Tibial nerve (tissue), 4 donors: ENCODE data around the gene CDH4. TPM values are rescaled to one million over a fixed set of nuclear protein-coding genes. Genes with fewer than 3 reads are reported as not detected.

Experiments
- DNase-seq, 2 donors: peaks; one replicate each; pipeline ENCODE4 v3.0.0-alpha.2; 2019; ENCODE audit warnings: low spot score in 2 of 2
- H3K27ac ChIP-seq, 4 donors: fragments of 200-600 bp; sonication (generic) in 3 of 4; one replicate each; pipeline ENCODE4 v1.5.1; 2017 to 2019; ENCODE audit warnings: mild to moderate bottlenecking in 1 of 4
- H3K27me3 ChIP-seq, 2 donors: fragments of 200-600 bp; sonication (generic) in 1 of 2; one replicate each; pipeline versions ENCODE4 v1.5.1 to v1.6.0; 2017 to 2019
- H3K36me3 ChIP-seq, 3 donors: fragments of 200-600 bp; sonication (generic); one replicate each; pipeline ENCODE4 v1.5.1; 2018 to 2019
- H3K4me1 ChIP-seq, 4 donors: fragments of 200-600 bp; sonication (generic) in 3 of 4; one replicate each; pipeline ENCODE4 v1.5.1; 2017 to 2019
- H3K4me3 ChIP-seq, 4 donors: fragments of 200-600 bp; sonication (generic) in 3 of 4; one replicate each; pipeline ENCODE4 v1.5.1; 2017 to 2019; ENCODE audit warnings: mild to moderate bottlenecking in 1 of 4, moderate library complexity in 1 of 4
- H3K9me3 ChIP-seq, 4 donors: fragments of 200-600 bp; sonication (generic) in 3 of 4; one replicate each; pipeline ENCODE4 v1.5.1; 2017 to 2019
- EP300 ChIP-seq, 2 donors: sonication (generic); formaldehyde crosslinking; IDR thresholded peaks; one replicate each; pipeline ENCODE4 v1.6.1; 2017; ENCODE audit warnings: antibody characterized with exemption in 2 of 2, mild to moderate bottlenecking in 1 of 2
- POLR2A ChIP-seq, 2 donors: fragments of 450-650 bp; IDR thresholded peaks; one replicate each; pipeline ENCODE4 v1.6.1; 2017; ENCODE audit warnings: antibody characterized with exemption in 2 of 2, mild to moderate bottlenecking in 2 of 2, moderate library complexity in 2 of 2
- WGBS, 2 donors: methylation state at CpG; one replicate each; pipeline ENCODE4 v1.1.5; 2018; 5-methylcytosine and 5-hydroxymethylcytosine counted together
- total RNA-seq, 4 donors: library from RNA; depleted of rRNA; stranded (reverse); fragments of >200 nt; gene quantifications; one replicate each; pipeline ENCODE4 v1.1.0, GENCODE V29; 2016
- TF ChIP-seq, protein P1 (sequence below), 5 experiments: fragments of 200-600 bp in 3 of 5; fragments of 450-650 bp in 2 of 5; sonication (generic) in 3 of 5; IDR thresholded peaks; one replicate each; pipeline ENCODE4 v1.5.1; 2016 to 2019; ENCODE audit warnings: antibody characterized with exemption in 5 of 5, mild to moderate bottlenecking in 3 of 5, moderate library complexity in 2 of 5

Gene CDH4
- total RNA-seq, 4 donors from 2014 or later = 0.78 to 2.3 (median 1.0) TPM

- Histone ChIP-seq H3K4me3 (no peak overlapping the region), H3K9me3 (peaks cover 0 to 12% (median 0%) of the 10 kb centered on the region in 4 donors), H3K36me3 (no peaks in the 10 kb centered on the region), H3K27ac (no peak overlapping the region), H3K27me3 (no peaks in the 10 kb centered on the region), H3K4me1 (peaks cover 0 to 8% (median 0%) of the 10 kb centered on the region in 4 donors)
- WGBS, 2 donors = 69 to 73% methylated on average over 28 of the region's 28 CpGs
- DNase-seq = no peak
- TF ChIP-seq POLR2A (IDR thresholded peaks at IDR 0.05) = no peak
- no peak for TF ChIP-seq EP300 (IDR thresholded peaks at IDR 0.05)
- TF ChIP-seq, protein P1, sequence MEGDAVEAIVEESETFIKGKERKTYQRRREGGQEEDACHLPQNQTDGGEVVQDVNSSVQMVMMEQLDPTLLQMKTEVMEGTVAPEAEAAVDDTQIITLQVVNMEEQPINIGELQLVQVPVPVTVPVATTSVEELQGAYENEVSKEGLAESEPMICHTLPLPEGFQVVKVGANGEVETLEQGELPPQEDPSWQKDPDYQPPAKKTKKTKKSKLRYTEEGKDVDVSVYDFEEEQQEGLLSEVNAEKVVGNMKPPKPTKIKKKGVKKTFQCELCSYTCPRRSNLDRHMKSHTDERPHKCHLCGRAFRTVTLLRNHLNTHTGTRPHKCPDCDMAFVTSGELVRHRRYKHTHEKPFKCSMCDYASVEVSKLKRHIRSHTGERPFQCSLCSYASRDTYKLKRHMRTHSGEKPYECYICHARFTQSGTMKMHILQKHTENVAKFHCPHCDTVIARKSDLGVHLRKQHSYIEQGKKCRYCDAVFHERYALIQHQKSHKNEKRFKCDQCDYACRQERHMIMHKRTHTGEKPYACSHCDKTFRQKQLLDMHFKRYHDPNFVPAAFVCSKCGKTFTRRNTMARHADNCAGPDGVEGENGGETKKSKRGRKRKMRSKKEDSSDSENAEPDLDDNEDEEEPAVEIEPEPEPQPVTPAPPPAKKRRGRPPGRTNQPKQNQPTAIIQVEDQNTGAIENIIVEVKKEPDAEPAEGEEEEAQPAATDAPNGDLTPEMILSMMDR (IDR thresholded peaks at IDR 0.05) = no peak
Measured at GRCh38 chr20:61391812-61392520, 139.9 kb downstream of the CDH4 start.

- no peaks in the 10 kb centered on the region for H3K27me3 ChIP-seq
- 86% methylated on average over 14 of the region's 14 CpGs for WGBS, 2 donors
- H3K9me3 ChIP-seq = peaks cover 0 to 12% (median 0%) of the 10 kb centered on the region in 4 donors
- DNase-seq = no peak
- H3K4me1 ChIP-seq = no peaks in the 10 kb centered on the region
- no peak overlapping the region for H3K4me3 ChIP-seq
- no peak overlapping the region for H3K27ac ChIP-seq
- TF ChIP-seq EP300 (IDR thresholded peaks at IDR 0.05) = no peak
- TF ChIP-seq POLR2A (IDR thresholded peaks at IDR 0.05) = no peak
- TF ChIP-seq, protein P1 (IDR thresholded peaks at IDR 0.05) = no peak
- no peaks in the 10 kb centered on the region for H3K36me3 ChIP-seq
Measured at GRCh38 chr20:61394088-61394799, 142.2 kb downstream of the CDH4 start.

DNA sequence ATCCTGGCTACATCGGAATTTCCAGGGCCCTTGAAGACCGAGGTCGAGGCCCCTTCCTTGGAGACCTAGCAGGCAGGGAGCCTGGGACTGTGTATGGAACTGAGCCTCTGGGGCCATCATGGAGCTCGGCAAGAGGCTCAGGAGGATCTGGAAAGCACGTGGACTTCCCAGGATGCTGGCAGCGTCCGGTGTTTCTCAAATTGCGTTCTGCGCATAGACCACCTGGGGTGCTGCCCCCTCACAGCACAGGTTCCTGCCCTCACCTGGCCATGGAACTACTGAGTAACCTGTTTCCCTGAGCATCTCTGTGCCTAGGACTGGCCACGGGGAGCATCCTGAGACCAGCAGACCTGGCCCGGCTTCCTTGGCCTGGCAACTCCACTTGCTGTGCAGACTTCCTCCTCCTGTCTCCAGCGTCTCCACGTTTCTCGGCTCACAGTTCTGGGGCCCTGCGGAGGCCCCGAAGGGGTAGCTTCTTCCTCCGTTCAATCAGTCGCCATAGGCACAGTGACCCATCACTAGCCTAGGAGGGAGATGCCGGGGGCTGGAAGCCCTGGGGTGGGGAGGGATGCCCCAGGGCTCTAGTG lies 144.3 kb downstream of the CDH4 start:
- Histone ChIP-seq H3K9me3 (peaks cover 0 to 14% (median 0%) of the 10 kb centered on the region in 4 donors), H3K4me1 (no peaks in the 10 kb centered on the region), H3K27me3 (no peaks in the 10 kb centered on the region), H3K4me3 (no peak overlapping the region), H3K36me3 (no peaks in the 10 kb centered on the region), H3K27ac (no peak overlapping the region)
- TF ChIP-seq, protein P1 (IDR thresholded peaks at IDR 0.05) = no peak
- no peak for TF ChIP-seq POLR2A (IDR thresholded peaks at IDR 0.05)
- TF ChIP-seq EP300 (IDR thresholded peaks at IDR 0.05) = no peak
- no peak for DNase-seq
- 85 to 94% methylated on average over 19 of the region's 19 CpGs for WGBS, 2 donors

DNA sequence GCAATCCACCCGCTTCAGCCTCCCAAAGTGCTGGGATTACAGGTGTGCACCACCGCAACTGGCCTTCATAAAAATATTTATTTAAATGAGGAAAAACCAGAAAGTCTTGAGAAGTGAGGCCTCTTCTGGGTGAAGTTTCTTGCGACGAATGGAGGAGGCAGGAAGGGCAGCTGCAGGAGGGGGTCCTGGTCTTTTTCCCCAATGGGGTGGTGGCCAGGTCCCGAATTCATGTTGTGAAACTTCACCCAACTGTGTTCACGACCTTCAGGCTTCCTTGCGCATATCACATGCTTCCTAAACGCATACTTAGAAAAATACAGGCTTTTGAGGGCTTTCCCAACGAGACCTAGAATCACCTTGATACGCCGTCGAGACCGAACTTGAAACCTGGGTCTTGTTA lies 145.1 kb downstream of the CDH4 start:
- no peak for DNase-seq
- Histone ChIP-seq H3K4me1 (no peaks in the 10 kb centered on the region), H3K27ac (no peak overlapping the region), H3K27me3 (no peaks in the 10 kb centered on the region), H3K9me3 (peaks cover 0 to 14% (median 0%) of the 10 kb centered on the region in 4 donors), H3K4me3 (no peak overlapping the region), H3K36me3 (no peaks in the 10 kb centered on the region)
- WGBS, 2 donors = 83 to 90% methylated on average over 13 of the region's 13 CpGs
- TF ChIP-seq, protein P1 (IDR thresholded peaks at IDR 0.05) = no peak
- TF ChIP-seq POLR2A (IDR thresholded peaks at IDR 0.05) = no peak
- TF ChIP-seq EP300 (IDR thresholded peaks at IDR 0.05) = no peak

DNA sequence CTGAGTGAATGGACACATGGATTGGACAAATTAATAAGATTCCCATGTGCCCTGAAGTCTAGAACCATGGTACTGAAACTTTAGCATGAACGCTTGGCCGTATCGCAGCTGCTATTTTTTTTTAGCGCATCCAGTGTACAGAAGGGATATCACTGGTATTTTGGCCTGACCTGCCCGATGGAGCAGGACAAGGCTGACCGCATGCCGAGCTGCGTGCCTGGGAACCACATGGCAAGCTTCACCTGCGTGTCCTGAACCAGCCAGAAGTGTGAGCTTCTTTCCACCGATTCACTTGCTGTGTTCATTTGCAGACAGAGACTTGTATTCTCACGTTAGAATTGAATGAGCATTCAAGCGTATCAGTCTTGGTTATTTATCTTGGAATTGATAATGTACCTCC lies 145.7 kb downstream of the CDH4 start:
- TF ChIP-seq EP300 (IDR thresholded peaks at IDR 0.05) (no peak), POLR2A (IDR thresholded peaks at IDR 0.05) (no peak)
- TF ChIP-seq, protein P1 (IDR thresholded peaks at IDR 0.05) = no peak
- Histone ChIP-seq H3K36me3 (no peaks in the 10 kb centered on the region), H3K4me1 (no peaks in the 10 kb centered on the region), H3K27me3 (no peaks in the 10 kb centered on the region), H3K4me3 (no peak overlapping the region), H3K9me3 (peaks cover 0 to 15% (median 0%) of the 10 kb centered on the region in 4 donors), H3K27ac (no peak overlapping the region)
- 88 to 95% methylated on average over 12 of the region's 12 CpGs for WGBS, 2 donors
- no peak for DNase-seq
